Activated T-cell treated with anti-CD3 and anti-CD28 coated beads, Interleukin-2, amount 50 U/mL, for 24 hours (primary cell): Measurements from ENCODE around the gene DNM2.

ENCODE experiments used
- DNase-seq: peaks from one replicate; pipeline ENCODE4 v3.0.0-alpha.2; 2020
- H3K27ac Mint-ChIP-seq: 2 replicates; pipeline ENCODE4 v1.8.0; 2020; ENCODE audit warnings: mild to moderate bottlenecking, mixed read lengths
- H3K27me3 Mint-ChIP-seq: 2 replicates; pipeline ENCODE4 v1.8.0; 2020; ENCODE audit warnings: mixed read lengths
- H3K36me3 Mint-ChIP-seq: 2 replicates; pipeline ENCODE4 v1.8.0; 2020; ENCODE audit warnings: low read depth, mixed read lengths
- H3K4me1 Mint-ChIP-seq: 2 replicates; pipeline ENCODE4 v1.8.0; 2020; ENCODE audit warnings: low read depth, mixed read lengths
- H3K4me3 Mint-ChIP-seq: 2 replicates; pipeline ENCODE4 v1.8.0; 2020; ENCODE audit warnings: mild to moderate bottlenecking, moderate library complexity, mixed read lengths
- H3K9me3 Mint-ChIP-seq: 2 replicates; pipeline ENCODE4 v1.8.0; 2020; ENCODE audit warnings: mixed read lengths

Gene DNM2

DNA sequence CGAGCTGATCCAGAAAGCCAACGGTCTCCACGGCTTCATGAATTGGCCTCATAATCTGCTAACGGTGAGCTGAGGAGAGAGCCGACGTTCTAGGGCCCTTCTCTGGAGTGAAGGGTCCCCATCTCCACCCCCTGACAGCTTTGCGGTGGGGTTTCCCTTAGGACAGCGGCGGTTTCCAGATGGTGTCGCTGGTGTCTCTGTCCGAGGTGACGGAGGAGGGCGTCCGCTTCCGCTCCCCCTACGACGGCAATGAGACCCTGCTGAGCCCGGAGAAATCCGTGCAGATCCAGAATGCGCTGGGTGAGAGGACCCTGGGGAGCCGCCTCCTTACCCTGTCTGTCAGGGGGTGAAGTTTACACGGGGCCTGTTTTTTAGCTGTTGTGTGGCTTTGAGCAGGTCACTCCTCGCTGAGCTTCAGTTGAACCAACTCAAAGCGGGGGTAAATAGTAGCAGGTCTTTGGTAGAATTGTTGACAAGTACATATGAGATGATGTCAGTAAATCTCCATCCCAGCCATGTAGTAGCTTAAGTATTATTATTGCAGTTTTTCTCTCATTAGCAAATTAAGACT, 15.8 kb upstream of the DNM2 start:
- peak overlapping the region; percentile 92 for H3K4me3 Mint-ChIP-seq
- H3K4me1 Mint-ChIP-seq = peaks cover 12% of the 10 kb centered on the region
- peaks cover 37% of the 10 kb centered on the region for H3K36me3 Mint-ChIP-seq
- H3K9me3 Mint-ChIP-seq = no peaks in the 10 kb centered on the region
- H3K27ac Mint-ChIP-seq = peak overlapping the region; percentile 92
- DNase-seq = no peak
- peaks cover 8% of the 10 kb centered on the region for H3K27me3 Mint-ChIP-seq

DNA sequence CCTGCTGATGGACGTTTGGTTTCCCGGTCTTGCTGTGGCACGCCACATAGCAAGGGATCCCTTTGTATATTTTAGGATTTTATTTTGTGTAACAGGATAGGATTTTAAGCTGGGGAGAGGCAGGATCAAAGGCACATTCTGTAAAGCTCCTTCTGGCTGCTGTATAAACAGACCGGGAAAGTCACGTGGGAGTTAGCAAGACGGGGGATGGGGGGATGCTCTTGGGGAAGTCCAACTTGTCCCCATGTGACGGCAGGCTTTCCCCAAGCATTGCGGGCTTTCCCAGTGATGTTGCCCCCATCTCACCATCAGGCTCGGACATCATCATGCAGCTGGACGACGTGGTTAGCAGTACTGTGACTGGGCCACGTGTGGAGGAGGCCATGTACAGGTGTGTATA, 10.9 kb upstream of the DNM2 start:
- H3K4me3 Mint-ChIP-seq = no peak overlapping the region
- H3K27ac Mint-ChIP-seq = no peak overlapping the region
- peaks cover 70% of the 10 kb centered on the region for H3K36me3 Mint-ChIP-seq
- H3K9me3 Mint-ChIP-seq = no peaks in the 10 kb centered on the region
- H3K4me1 Mint-ChIP-seq = peaks cover 9% of the 10 kb centered on the region
- no peak for DNase-seq
- H3K27me3 Mint-ChIP-seq = no peaks in the 10 kb centered on the region

- Mint-ChIP-seq H3K4me3 (no peak overlapping the region), H3K36me3 (peaks cover 71% of the 10 kb centered on the region), H3K4me1 (peaks cover 5% of the 10 kb centered on the region), H3K27ac (no peak overlapping the region), H3K27me3 (no peaks in the 10 kb centered on the region), H3K9me3 (no peaks in the 10 kb centered on the region)
- DNase-seq = no peak
Observed at GRCh38 chr19:10707440-10707839, 10.4 kb upstream of the DNM2 start.

- no peak overlapping the region for H3K4me3 Mint-ChIP-seq
- H3K9me3 Mint-ChIP-seq = no peaks in the 10 kb centered on the region
- H3K27ac Mint-ChIP-seq = no peak overlapping the region
- H3K4me1 Mint-ChIP-seq = peaks cover 2% of the 10 kb centered on the region
- peaks cover 75% of the 10 kb centered on the region for H3K36me3 Mint-ChIP-seq
- no peak for DNase-seq
- no peaks in the 10 kb centered on the region for H3K27me3 Mint-ChIP-seq
Observed at GRCh38 chr19:10708291-10708690, 9.6 kb upstream of the DNM2 start.

DNA sequence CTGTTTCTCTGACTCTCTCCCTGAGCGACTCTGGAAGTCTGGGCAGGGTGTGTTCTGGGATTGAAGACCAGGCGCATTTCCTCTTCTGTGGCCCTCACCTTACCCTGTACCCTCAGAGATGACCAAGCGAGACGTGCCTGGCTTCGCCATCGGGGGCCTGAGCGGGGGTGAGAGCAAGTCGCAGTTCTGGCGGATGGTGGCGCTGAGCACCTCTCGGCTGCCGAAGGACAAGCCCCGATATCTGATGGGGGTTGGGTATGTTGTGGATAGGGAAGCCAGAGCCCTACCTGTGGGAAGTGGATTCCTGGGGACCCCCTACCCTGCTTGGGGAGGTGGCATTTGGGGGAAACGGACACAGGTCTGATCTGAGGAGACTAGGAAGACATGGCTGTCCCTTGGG, 5.8 kb upstream of the DNM2 start:
- DNase-seq = no peak
- Mint-ChIP-seq H3K27me3 (no peaks in the 10 kb centered on the region), H3K4me1 (peaks cover 9% of the 10 kb centered on the region), H3K4me3 (no peak overlapping the region), H3K36me3 (peaks cover 59% of the 10 kb centered on the region), H3K27ac (no peak overlapping the region), H3K9me3 (no peaks in the 10 kb centered on the region)

DNA sequence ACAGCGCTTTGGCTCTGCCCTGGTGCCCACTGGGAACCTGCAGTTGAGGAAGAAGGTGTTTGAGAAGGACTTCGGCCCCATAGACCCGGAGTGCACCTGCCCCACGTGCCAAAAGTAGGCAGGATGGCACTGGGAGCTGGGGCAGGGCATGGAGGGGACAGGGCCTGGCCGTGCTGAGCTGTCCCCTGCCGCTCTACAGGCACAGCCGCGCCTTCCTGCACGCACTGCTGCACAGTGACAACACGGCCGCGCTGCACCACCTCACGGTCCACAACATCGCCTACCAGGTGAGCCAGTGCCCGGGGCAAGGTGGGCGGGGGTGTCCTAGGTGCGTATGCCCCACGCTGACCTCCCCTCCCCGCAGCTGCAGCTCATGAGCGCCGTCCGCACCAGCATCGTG, 5.1 kb upstream of the DNM2 start:
- no peak for DNase-seq
- Mint-ChIP-seq H3K4me1 (peaks cover 12% of the 10 kb centered on the region), H3K9me3 (no peaks in the 10 kb centered on the region), H3K27ac (no peak overlapping the region), H3K4me3 (no peak overlapping the region), H3K36me3 (peaks cover 52% of the 10 kb centered on the region), H3K27me3 (no peaks in the 10 kb centered on the region)

GRCh38 chr19:10713317-10713716, 4.6 kb upstream of the DNM2 start:
- Mint-ChIP-seq H3K27me3 (no peaks in the 10 kb centered on the region), H3K4me3 (no peak overlapping the region), H3K36me3 (peaks cover 47% of the 10 kb centered on the region), H3K4me1 (peaks cover 12% of the 10 kb centered on the region), H3K9me3 (no peaks in the 10 kb centered on the region), H3K27ac (no peak overlapping the region)
- DNase-seq = no peak

DNA sequence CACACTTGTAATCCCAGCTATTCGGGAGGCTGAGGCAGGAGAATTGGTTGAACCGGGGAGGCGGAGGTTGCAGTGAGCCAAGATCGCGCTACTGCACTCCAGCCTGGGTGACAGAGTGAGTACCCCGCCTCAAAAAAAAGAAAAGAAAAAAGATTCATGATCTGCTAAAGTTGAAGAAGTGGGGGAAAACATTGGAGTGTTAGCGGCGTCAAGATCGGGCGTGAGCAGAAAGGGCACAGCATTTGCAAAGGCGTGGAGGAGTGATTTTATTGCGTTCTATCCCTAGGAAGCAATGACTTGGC, 874 bp upstream of the DNM2 start:
- no peak for DNase-seq
- H3K27ac Mint-ChIP-seq = peak overlapping the region; percentile 91
- peak overlapping the region; percentile 72 for H3K4me3 Mint-ChIP-seq
- no peaks in the 10 kb centered on the region for H3K27me3 Mint-ChIP-seq
- peaks cover 38% of the 10 kb centered on the region for H3K4me1 Mint-ChIP-seq
- H3K9me3 Mint-ChIP-seq = no peaks in the 10 kb centered on the region
- H3K36me3 Mint-ChIP-seq = peaks cover 42% of the 10 kb centered on the region

GRCh38 chr19:10718205-10719196, 622 bp downstream of the DNM2 start:
- H3K36me3 Mint-ChIP-seq = peaks cover 34% of the 10 kb centered on the region
- peak overlapping the region; percentile 97 for H3K4me3 Mint-ChIP-seq
- no peaks in the 10 kb centered on the region for H3K9me3 Mint-ChIP-seq
- H3K4me1 Mint-ChIP-seq = peaks cover 45% of the 10 kb centered on the region
- no peaks in the 10 kb centered on the region for H3K27me3 Mint-ChIP-seq
- peak overlapping the region; percentile 94 for H3K27ac Mint-ChIP-seq
- DNase-seq = peak; percentile 76

GRCh38 chr19:10719466-10719961, 1.6 kb downstream of the DNM2 start:
- peaks cover 52% of the 10 kb centered on the region for H3K4me1 Mint-ChIP-seq
- H3K9me3 Mint-ChIP-seq = no peaks in the 10 kb centered on the region
- peak overlapping the region; percentile 94 for H3K27ac Mint-ChIP-seq
- no peak for DNase-seq
- H3K4me3 Mint-ChIP-seq = peak overlapping the region; percentile 97
- no peaks in the 10 kb centered on the region for H3K27me3 Mint-ChIP-seq
- peaks cover 36% of the 10 kb centered on the region for H3K36me3 Mint-ChIP-seq

DNA sequence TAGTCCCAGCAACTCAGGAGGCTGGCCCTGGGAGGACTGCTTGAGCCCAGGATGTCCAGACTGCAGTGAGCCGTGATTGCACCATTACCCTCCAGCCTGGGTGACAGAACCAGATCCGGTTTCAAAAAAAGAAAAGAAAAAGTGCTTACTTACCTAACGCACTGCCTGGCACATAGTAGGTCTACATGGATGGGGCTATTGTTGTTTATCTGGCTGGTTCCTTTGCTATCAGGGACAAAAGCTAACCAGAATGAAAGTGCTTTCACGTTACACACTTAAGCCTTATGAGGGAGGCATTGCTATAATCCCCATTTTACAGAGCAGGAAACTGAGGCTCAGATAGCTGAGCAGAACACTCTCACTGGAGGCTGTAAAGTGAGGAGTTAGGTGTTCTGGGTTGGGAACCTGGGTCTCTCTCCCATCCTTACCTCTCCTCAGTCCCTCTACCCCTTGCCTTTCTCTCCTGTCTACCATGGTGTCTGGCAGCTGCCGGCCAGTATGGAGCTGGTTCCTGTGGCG, 2.8 kb downstream of the DNM2 start:
- Mint-ChIP-seq H3K27me3 (no peaks in the 10 kb centered on the region), H3K36me3 (peaks cover 42% of the 10 kb centered on the region), H3K9me3 (no peaks in the 10 kb centered on the region), H3K4me3 (peak overlapping the region; percentile 27), H3K4me1 (peaks cover 61% of the 10 kb centered on the region), H3K27ac (peak overlapping the region; percentile 33)
- no peak for DNase-seq

GRCh38 chr19:10723591-10723990, 5.7 kb downstream of the DNM2 start:
- H3K27ac Mint-ChIP-seq = peak overlapping the region; percentile 76
- no peak for DNase-seq
- H3K4me1 Mint-ChIP-seq = peaks cover 73% of the 10 kb centered on the region
- H3K4me3 Mint-ChIP-seq = no peak overlapping the region
- no peaks in the 10 kb centered on the region for H3K27me3 Mint-ChIP-seq
- peaks cover 58% of the 10 kb centered on the region for H3K36me3 Mint-ChIP-seq
- no peaks in the 10 kb centered on the region for H3K9me3 Mint-ChIP-seq

DNA sequence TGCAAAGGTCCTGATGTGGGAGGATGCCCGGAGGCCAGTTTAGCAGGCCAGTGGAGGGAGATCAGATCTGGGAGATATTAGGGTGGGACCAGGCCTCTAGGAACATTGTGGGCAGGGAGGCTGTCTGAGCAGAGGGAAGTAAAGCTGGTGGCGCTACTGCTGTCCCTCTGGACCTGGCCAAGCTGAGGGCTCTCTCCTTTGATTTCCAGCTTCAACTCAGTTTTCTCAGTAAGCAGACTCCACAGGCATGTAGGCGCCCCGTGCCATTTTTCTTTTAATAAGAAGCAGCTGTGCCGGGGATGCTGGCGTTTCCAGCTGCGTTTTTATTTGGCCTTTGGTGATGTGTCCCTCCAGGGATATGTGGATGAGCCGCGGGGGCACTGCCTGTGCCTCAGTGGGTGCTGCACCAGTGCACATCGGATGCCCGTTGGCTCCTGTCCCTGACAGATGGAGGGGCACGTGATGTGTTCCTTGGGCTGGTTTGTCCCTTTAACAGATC, 6.7 kb downstream of the DNM2 start:
- DNase-seq = no peak
- Mint-ChIP-seq H3K36me3 (peaks cover 54% of the 10 kb centered on the region), H3K4me1 (peaks cover 73% of the 10 kb centered on the region), H3K27me3 (no peaks in the 10 kb centered on the region), H3K4me3 (no peak overlapping the region), H3K27ac (peak overlapping the region; percentile 52), H3K9me3 (no peaks in the 10 kb centered on the region)

DNA sequence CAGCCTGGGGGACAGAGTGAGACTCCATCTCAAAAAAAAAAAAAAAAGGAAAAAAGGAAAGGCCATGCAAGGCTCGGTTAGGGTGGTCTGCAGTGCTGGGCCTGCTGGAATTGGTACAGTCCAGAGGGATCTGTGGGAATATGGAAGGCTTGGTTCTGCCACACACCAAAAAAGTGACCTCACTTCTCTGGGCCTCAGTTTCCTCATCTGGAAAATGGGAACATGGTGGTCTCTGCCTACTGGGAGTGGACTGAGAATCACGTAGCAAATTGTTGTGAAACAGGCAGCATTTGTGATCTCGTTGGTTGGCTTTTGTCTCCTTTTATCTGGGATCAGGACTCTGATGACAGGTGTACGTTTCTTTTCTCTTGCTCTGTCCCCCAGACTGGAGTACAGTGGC, 7.5 kb downstream of the DNM2 start:
- Mint-ChIP-seq H3K4me1 (peaks cover 74% of the 10 kb centered on the region), H3K9me3 (no peaks in the 10 kb centered on the region), H3K36me3 (peaks cover 50% of the 10 kb centered on the region), H3K27ac (no peak overlapping the region), H3K4me3 (no peak overlapping the region), H3K27me3 (no peaks in the 10 kb centered on the region)
- DNase-seq = no peak

DNA sequence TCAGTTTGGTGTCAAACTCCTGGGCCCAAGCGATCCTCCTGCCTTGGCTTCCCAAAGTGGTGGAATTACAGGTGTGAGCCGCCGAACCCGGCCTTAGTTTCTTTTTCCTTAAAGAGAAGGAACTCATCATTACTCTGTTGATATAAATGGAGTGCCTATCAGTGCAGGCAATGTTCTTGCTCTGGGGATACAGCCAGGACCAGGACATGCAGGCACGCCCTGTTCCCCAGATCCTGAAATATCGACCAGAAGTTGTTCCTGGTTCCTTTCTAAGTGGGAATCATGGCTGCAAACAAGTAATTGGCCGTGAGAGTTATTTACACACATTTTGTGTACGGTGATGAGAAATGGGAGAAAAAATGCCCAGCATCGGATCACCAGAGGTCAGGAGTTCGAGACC, 8.4 kb downstream of the DNM2 start:
- no peaks in the 10 kb centered on the region for H3K9me3 Mint-ChIP-seq
- H3K4me1 Mint-ChIP-seq = peaks cover 75% of the 10 kb centered on the region
- H3K4me3 Mint-ChIP-seq = no peak overlapping the region
- H3K27me3 Mint-ChIP-seq = no peaks in the 10 kb centered on the region
- peaks cover 43% of the 10 kb centered on the region for H3K36me3 Mint-ChIP-seq
- no peak for DNase-seq
- peak overlapping the region; percentile 29 for H3K27ac Mint-ChIP-seq
